GM10266 (cell line): ENCODE data around the gene NEMP1.
A peak's percentile ranks its signal among the peaks of the same experiment; 100 is the strongest.
"Not testable (repeated sequence)": the region's sequence is repeated elsewhere in the genome, so short reads cannot be mapped to it uniquely, and the experiment has no call there.

ENCODE experiments used
- DNase-seq: peaks from one replicate; pipeline ENCODE4 v3.0.0; 2012; ENCODE audit errors: extremely low spot score
- CTCF ChIP-seq: IDR thresholded peaks from 2 replicates; pipeline ENCODE4 v1.5.1; 2012; ENCODE audit warnings: mild to moderate bottlenecking, low read depth; ENCODE audit not compliant: control insufficient read depth, insufficient read depth; ENCODE audit errors: missing control alignments

NEMP1 gene

GRCh38 chr12:57072661-57073060 is 5.9 kb downstream of the NEMP1 start:
- TF ChIP-seq CTCF, result no peak
- no peak for DNase-seq

GRCh38 chr12:57069523-57069922 is 9.1 kb downstream of the NEMP1 start:
- peak; percentile 80 for TF ChIP-seq CTCF
- DNase-seq, result peak; percentile 48

GRCh38 chr12:57066245-57066644 is 12.3 kb downstream of the NEMP1 start:
- TF ChIP-seq CTCF, result no peak
- no peak for DNase-seq

- no peak for TF ChIP-seq CTCF
- peak; percentile 69 for DNase-seq
These were observed 14.5 kb downstream of the NEMP1 start for GRCh38 chr12:57063991-57064685.

GRCh38 chr12:57058454-57058853 is 20.1 kb downstream of the NEMP1 start:
- no peak for TF ChIP-seq CTCF
- DNase-seq, result no peak

- DNase-seq, result no peak
- no peak for TF ChIP-seq CTCF
These were observed 21.4 kb downstream of the NEMP1 start for GRCh38 chr12:57057067-57057751.

- DNase-seq, result no peak
- TF ChIP-seq CTCF, result no peak
These were observed 22.8 kb downstream of the NEMP1 start for GRCh38 chr12:57055824-57056223.

GRCh38 chr12:57053901-57054300 is 24.7 kb downstream of the NEMP1 start:
- not testable (repeated sequence) for DNase-seq

GRCh38 chr12:57053146-57053545 is 25.4 kb downstream of the NEMP1 start:
- DNase-seq, result not testable (repeated sequence)
